Loucy (cell line): Measurements from ENCODE around the gene ALPG.

Source experiments
- CTCF ChIP-seq: fragments of 200-600 bp; sonication (generic); conservative IDR thresholded peaks from 2 replicates; pipeline ENCODE4 v1.5.1; 2014; ENCODE audit warnings: mild to moderate bottlenecking, antibody characterized with exemption, low read length
- EZH2phosphoT487 ChIP-seq: fragments of 200-600 bp; IDR thresholded peaks from 2 replicates; pipeline ENCODE4 v1.6.1; 2018; ENCODE audit warnings: antibody characterized with exemption, mild to moderate bottlenecking, moderate library complexity, borderline replicate concordance

GRCh38 chr2:232368311-232368731 is 38.3 kb upstream of the ALPG start:
- TF ChIP-seq CTCF, result no peak
- no peak for TF ChIP-seq EZH2phosphoT487
